Measurements from ENCODE around the gene OR2T4. TPM values are rescaled to one million over a fixed set of nuclear protein-coding genes. Genes with fewer than 3 reads are reported as not detected.

The OR2T4 gene
- total RNA-seq, 2 experiments from 2014 or later = not detected

GRCh38 chr1:248393050-248393449 is 31.6 kb downstream of the OR2T4 start:
- H3K27ac Mint-ChIP-seq = no peak overlapping the region
- H3K4me3 Mint-ChIP-seq = no peak overlapping the region
- intact Hi-C loops (cut with micrococcal nuclease) = no loop called here
- H3K9me3 Mint-ChIP-seq = peaks cover 3% of the 10 kb centered on the region
- no peaks in the 10 kb centered on the region for H3K4me1 Mint-ChIP-seq (ENCODE audit: low read depth)
- peaks cover 1% of the 10 kb centered on the region for H3K36me3 Mint-ChIP-seq (ENCODE audit: low read depth)
- no peak for DNase-seq
- CTCF ChIA-PET = no interaction called here
- peaks cover 8% of the 10 kb centered on the region for H3K27me3 Mint-ChIP-seq (ENCODE audit: low read depth)

GRCh38 chr1:248402748-248403147 is 41.3 kb downstream of the OR2T4 start, which contains the start of gene OR2T1:
Gene OR2T1 (plus strand): TSS chr1:248403048. CDS start chr1:248406148, 3,100 bp downstream.
- DNase-seq = no peak
- Mint-ChIP-seq H3K4me1 (ENCODE audit: low read depth) (no peaks in the 10 kb centered on the region), H3K9me3 (peaks cover 2% of the 10 kb centered on the region), H3K4me3 (no peak within 1 kb of the TSS), H3K27ac (no peak within 1 kb of the TSS), H3K27me3 (ENCODE audit: low read depth) (no peaks in the 10 kb centered on the region), H3K36me3 (ENCODE audit: low read depth) (no peaks in the 10 kb centered on the region)
- intact Hi-C loops (cut with micrococcal nuclease) = loop anchor here (5.0 kb wide), 3 partner anchors 160 to 720 kb away; no protein-coding TSS in a partner anchor
- CTCF ChIA-PET = interaction anchor here (0.6 kb wide), 1 partner anchor 283 kb away, joined by 5 read pairs; no protein-coding TSS in a partner anchor

GRCh38 chr1:248404024-248404423 is 42.6 kb downstream of the OR2T4 start:
- Mint-ChIP-seq H3K36me3 (ENCODE audit: low read depth) (no peaks in the 10 kb centered on the region), H3K27me3 (ENCODE audit: low read depth) (no peaks in the 10 kb centered on the region), H3K9me3 (peaks cover 2% of the 10 kb centered on the region), H3K4me1 (ENCODE audit: low read depth) (no peaks in the 10 kb centered on the region), H3K27ac (no peak overlapping the region), H3K4me3 (no peak overlapping the region)
- CTCF ChIA-PET = interaction anchor here (0.6 to 2.4 kb wide), 11 partner anchors 13 to 404 kb away, joined by 3 to 6 read pairs (median 4); no protein-coding TSS in a partner anchor
- no peak for DNase-seq
- intact Hi-C loops (cut with micrococcal nuclease) = loop anchor here (1.0 to 5.0 kb wide), 6 partner anchors 162 to 722 kb away; no protein-coding TSS in a partner anchor

- intact Hi-C loops (cut with micrococcal nuclease) = no loop called here
Observed at GRCh38 chr1:248406721-248407692, 45.5 kb downstream of the OR2T4 start.

More at GRCh38 chr1:248406721-248407692, 45.5 kb downstream of the OR2T4 start:
- no peak for DNase-seq
- Mint-ChIP-seq H3K4me1 (ENCODE audit: low read depth) (no peaks in the 10 kb centered on the region), H3K27me3 (ENCODE audit: low read depth) (no peaks in the 10 kb centered on the region), H3K36me3 (ENCODE audit: low read depth) (peaks cover 3% of the 10 kb centered on the region), H3K4me3 (no peak overlapping the region), H3K27ac (no peak overlapping the region), H3K9me3 (peaks cover 14% of the 10 kb centered on the region)
- CTCF ChIA-PET = interaction anchor here (0.6 kb wide), 1 partner anchor 554 kb away, joined by 3 read pairs; no protein-coding TSS in a partner anchor

Other genes with a start within 250 kb of the OR2T4 start
- not detected for gene OR2M5, start 216.5 kb upstream of the OR2T4 start, total RNA-seq
- not detected for gene OR2M2, start 186.8 kb upstream of the OR2T4 start, total RNA-seq
- not detected for gene OR2M3, start 164.4 kb upstream of the OR2T4 start, total RNA-seq
- not detected for gene OR2M4, start 130.2 kb upstream of the OR2T4 start, total RNA-seq
- gene OR2T33, start 83.7 kb upstream of the OR2T4 start, total RNA-seq = not detected
- gene OR2T12, start 58.2 kb upstream of the OR2T4 start, total RNA-seq = not detected
- gene OR2M7, start 37.1 kb upstream of the OR2T4 start, total RNA-seq = not detected
- gene OR14C36, start 12.9 kb upstream of the OR2T4 start, total RNA-seq = not detected
- not detected for gene OR2T6, start 14.1 kb downstream of the OR2T4 start, total RNA-seq
- not detected for gene OR2T1, start 41.4 kb downstream of the OR2T4 start, total RNA-seq
- not detected for gene OR2T2, start 84.0 kb downstream of the OR2T4 start, total RNA-seq
- gene OR2T3, start 111.7 kb downstream of the OR2T4 start, total RNA-seq = not detected
- gene OR2T5, start 126.9 kb downstream of the OR2T4 start, total RNA-seq = not detected
- not detected for gene OR2G6, start 146.4 kb downstream of the OR2T4 start, total RNA-seq
- gene OR2T29, start 201.1 kb downstream of the OR2T4 start, total RNA-seq = not detected
- gene OR2T34, start 213.1 kb downstream of the OR2T4 start, total RNA-seq = not detected
- not detected for gene OR2T10, start 236.0 kb downstream of the OR2T4 start, total RNA-seq